Measurements from ENCODE around the gene ABCC1.

GRCh38 chr16:16124974-16125373, 175.6 kb downstream of the ABCC1 start:
- TF ChIP-seq CTCF (IDR thresholded peaks at IDR 0.05), result no peak
- TF ChIP-seq POLR2A (IDR thresholded peaks at IDR 0.05), result no peak
